Measurements from ENCODE around the gene MEF2D. TPM values are rescaled to one million over a fixed set of nuclear protein-coding genes. Genes with fewer than 3 reads are reported as not detected.

MEF2D gene
- total RNA-seq, 1 experiment from 2014 or later, result 9.8 TPM

DNA sequence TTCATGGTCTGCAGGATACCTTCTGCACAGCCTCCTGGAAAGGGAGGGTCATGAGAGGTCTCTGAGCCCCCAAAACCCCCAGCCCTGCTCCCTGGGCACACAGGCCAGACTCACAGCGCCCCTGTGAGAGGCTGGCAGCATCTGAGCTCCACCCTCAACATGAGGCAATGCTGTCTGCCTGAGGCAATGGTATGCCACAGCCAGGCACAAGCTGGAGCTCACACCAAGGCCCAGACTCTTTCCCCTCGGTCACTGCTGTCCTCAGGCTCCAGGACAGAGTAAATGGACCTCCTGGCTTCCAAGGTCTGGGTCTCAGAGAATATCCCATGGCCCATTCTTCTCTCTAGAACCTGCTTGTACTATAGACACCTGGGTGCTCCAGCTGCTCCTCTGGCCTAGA, 17.2 kb downstream of the MEF2D start:
- DNase-seq (ENCODE audit: low read depth in 1 of 2, low spot score in 2 of 2), result no peak
- Histone ChIP-seq H3K27me3 (replicated peaks) (no peaks in the 10 kb centered on the region), H3K9me3 (replicated peaks) (no peaks in the 10 kb centered on the region), H3K4me3 (no peak overlapping the region), H3K4me1 (replicated peaks) (no peaks in the 10 kb centered on the region), H3K27ac (no peak overlapping the region), H3K36me3 (peaks cover 60% of the 10 kb centered on the region)

DNA sequence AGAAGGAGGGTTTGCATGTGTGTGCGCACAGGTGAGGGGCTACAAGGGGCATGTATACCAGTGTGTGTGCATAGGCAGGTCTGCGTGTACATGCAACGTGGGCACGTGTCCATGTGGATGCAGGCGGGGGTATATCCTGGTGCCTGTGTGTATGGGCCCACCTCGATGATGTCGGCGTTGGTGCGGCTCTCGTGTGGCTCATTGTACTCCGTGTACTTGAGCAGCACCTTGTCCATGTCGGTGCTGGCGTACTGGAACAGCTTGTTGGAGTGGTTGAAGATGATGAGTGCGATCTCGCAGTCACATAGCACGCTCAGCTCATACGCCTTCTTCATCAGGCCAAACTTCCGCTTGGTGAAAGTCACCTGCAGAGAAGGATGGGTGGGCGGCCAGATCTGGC, 18.3 kb downstream of the MEF2D start:
- peaks cover 3% of the 10 kb centered on the region; the same call in 1 of the 2 replicates for H3K4me1 ChIP-seq (replicated peaks)
- H3K4me3 ChIP-seq, result no peak overlapping the region
- DNase-seq (ENCODE audit: low read depth in 1 of 2, low spot score in 2 of 2), result no peak
- no peak overlapping the region for H3K27ac ChIP-seq
- H3K9me3 ChIP-seq (replicated peaks), result no peaks in the 10 kb centered on the region
- H3K27me3 ChIP-seq (replicated peaks), result no peaks in the 10 kb centered on the region
- H3K36me3 ChIP-seq, result peaks cover 65% of the 10 kb centered on the region

DNA sequence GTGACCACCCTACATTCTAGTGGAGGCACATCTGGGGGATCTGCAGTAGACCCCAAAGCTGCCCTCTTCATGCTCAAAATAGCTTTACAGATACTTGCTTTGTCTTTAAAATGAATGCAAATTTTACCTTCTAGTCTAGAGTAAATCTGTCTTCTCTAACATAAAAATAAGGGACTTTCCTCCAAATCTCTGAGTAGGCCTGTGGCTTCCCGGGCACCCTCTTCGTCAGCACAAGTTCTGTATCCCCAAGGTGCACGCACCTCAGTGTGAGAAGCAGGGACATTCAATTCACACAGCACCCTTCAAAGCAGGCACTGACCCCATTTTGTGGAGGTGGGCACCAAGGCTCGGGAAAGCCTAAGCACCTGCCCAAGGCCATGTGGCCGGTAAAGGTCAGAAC, 19.0 kb downstream of the MEF2D start:
- no peak overlapping the region for H3K4me3 ChIP-seq
- H3K4me1 ChIP-seq (replicated peaks), result peaks cover 3% of the 10 kb centered on the region; the same call in 1 of the 2 replicates
- H3K27me3 ChIP-seq (replicated peaks), result no peaks in the 10 kb centered on the region
- peaks cover 73% of the 10 kb centered on the region for H3K36me3 ChIP-seq
- H3K27ac ChIP-seq, result no peak overlapping the region
- DNase-seq (ENCODE audit: low read depth in 1 of 2, low spot score in 2 of 2), result no peak
- no peaks in the 10 kb centered on the region for H3K9me3 ChIP-seq (replicated peaks)

DNA sequence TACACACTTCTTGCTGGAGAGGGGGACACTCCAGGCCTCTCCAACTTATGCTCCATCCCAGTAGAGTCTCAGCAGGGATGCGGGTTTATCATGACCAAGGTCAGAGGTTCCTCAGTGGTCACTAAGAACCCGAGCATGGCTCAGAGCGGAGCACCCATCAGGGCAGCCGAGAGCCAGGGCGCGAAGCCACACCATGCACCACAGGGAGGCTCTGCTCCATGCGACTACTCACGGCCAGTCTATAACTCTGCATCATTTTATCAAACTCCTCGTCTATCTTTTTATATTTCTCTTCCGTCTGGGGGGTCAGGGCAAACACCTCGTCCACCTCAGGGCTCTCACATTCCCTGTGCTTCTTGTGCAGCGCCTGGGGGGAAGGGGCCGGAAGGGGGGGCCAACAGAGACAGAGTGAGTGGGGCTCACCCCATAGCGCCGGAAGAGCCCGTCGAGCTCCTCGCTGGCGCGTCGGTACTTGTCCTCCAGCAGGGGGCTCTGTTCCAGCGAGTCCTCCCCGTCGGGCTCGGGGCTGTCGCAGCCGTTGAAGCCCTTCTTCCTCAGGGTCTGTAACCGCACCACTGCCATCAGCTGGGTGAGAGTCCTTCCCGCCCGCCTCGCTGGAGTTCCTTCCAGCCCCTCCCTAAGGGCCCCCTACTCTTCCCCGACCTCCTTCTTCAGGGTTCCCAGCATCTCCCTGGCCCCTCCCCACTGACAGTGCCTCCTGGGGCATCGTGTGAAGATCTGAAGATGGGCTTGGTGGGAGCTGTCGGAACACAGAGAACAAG, 20.0 kb downstream of the MEF2D start:
- Histone ChIP-seq H3K36me3 (peaks cover 82% of the 10 kb centered on the region), H3K27ac (no peak overlapping the region), H3K27me3 (replicated peaks) (no peaks in the 10 kb centered on the region), H3K4me3 (no peak overlapping the region), H3K4me1 (replicated peaks) (peaks cover 3% of the 10 kb centered on the region; the same call in 1 of the 2 replicates), H3K9me3 (replicated peaks) (no peaks in the 10 kb centered on the region)
- no peak for DNase-seq (ENCODE audit: low read depth in 1 of 2, low spot score in 2 of 2)

DNA sequence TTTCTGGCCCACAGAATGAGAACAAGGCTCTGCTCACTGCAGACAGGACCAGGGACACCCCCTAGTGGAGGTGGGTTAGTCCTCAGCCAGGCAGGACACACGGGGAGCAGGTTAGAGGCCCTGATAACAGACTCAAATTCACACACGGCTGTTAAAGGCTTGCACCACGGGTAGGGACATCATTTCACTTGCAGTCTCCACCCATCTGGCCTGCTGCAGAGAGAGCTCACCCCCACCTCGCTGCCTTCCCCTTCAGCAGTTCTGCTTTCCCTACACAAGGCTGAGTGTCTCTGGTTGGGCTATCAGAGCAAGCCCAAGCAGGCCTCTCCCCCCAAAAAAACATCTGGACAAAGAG, 20.6 kb downstream of the MEF2D start:
- Histone ChIP-seq H3K36me3 (peaks cover 88% of the 10 kb centered on the region), H3K27ac (no peak overlapping the region), H3K4me3 (no peak overlapping the region), H3K27me3 (replicated peaks) (no peaks in the 10 kb centered on the region), H3K4me1 (replicated peaks) (peaks cover 3% of the 10 kb centered on the region; the same call in 1 of the 2 replicates), H3K9me3 (replicated peaks) (no peaks in the 10 kb centered on the region)
- DNase-seq (ENCODE audit: low read depth in 1 of 2, low spot score in 2 of 2), result no peak

DNA sequence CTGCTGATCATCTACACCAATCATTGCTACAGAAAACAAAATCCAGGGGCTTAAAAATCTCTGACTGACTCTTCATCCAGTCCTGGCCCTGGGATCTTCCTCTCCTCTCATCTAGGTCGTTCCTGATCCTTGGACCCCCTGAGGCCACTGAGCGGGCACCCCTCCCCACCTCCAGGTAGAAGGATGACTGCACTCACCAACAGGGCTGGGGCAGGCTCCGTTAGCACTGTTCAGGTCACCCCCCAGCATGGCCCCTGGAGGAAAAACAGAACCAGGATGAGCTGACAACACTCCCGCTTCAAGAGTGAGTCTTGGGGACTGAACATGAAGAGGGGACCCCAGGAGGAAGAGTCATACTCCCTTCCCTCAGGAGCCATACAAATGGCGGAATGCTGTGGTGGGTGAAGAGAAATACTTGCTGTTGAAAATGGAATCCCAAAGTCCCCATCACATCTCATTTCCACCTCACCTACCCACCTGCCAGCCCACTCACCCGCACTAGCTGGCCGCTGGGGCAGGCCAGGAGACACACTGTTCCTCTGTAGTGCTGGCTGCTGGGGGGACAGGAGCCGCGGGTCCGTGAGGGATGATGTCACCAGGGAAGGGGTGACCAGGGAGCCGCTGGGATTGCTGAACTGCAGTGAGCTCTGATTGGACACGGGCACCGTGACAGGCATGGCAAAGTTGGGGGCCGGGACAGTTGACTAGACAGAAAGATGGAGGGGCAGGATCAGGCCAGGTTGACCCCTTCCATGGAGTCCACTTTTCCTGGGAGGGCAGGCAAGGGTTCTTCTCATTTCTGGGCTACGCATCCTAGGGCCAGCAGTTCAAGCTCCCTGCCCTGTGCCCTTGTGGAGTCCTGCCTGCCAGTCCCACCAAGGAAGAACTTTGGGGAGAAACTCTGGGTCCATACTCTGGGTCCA, 21.2 kb downstream of the MEF2D start:
- no peak overlapping the region for H3K27ac ChIP-seq
- no peaks in the 10 kb centered on the region for H3K27me3 ChIP-seq (replicated peaks)
- H3K36me3 ChIP-seq, result peaks cover 94% of the 10 kb centered on the region

DNA sequence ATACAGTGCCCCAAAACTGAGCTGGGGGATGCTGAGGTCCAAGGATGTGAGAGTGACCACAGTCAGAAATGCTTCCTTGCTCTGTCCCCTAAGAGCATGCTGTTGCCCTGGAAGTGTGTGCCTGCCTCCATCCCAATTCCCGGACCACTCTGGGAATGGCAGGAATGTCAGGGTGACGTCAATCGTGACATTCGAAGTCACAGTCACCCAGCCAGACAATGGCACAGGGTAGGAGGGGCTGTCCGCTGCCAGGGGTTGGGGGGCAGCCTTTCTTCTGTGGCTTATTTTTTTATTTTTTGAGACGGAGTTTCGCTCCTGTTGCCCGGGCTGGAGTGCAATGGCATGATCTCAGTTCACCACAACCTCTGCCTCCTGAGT, 22.3 kb downstream of the MEF2D start:
- Histone ChIP-seq H3K9me3 (replicated peaks) (no peaks in the 10 kb centered on the region), H3K27me3 (replicated peaks) (no peaks in the 10 kb centered on the region), H3K36me3 (peaks cover 100% of the 10 kb centered on the region), H3K4me1 (replicated peaks) (peaks cover 3% of the 10 kb centered on the region; the same call in 1 of the 2 replicates), H3K4me3 (no peak overlapping the region), H3K27ac (no peak overlapping the region)
- DNase-seq (ENCODE audit: low read depth in 1 of 2, low spot score in 2 of 2), result no peak

More for the DNA sequence above, 21.2 kb downstream of the MEF2D start:
- Histone ChIP-seq H3K4me1 (replicated peaks) (peaks cover 3% of the 10 kb centered on the region; the same call in 1 of the 2 replicates), H3K9me3 (replicated peaks) (no peaks in the 10 kb centered on the region), H3K4me3 (no peak overlapping the region)
- DNase-seq (ENCODE audit: low read depth in 1 of 2, low spot score in 2 of 2), result no peak

DNA sequence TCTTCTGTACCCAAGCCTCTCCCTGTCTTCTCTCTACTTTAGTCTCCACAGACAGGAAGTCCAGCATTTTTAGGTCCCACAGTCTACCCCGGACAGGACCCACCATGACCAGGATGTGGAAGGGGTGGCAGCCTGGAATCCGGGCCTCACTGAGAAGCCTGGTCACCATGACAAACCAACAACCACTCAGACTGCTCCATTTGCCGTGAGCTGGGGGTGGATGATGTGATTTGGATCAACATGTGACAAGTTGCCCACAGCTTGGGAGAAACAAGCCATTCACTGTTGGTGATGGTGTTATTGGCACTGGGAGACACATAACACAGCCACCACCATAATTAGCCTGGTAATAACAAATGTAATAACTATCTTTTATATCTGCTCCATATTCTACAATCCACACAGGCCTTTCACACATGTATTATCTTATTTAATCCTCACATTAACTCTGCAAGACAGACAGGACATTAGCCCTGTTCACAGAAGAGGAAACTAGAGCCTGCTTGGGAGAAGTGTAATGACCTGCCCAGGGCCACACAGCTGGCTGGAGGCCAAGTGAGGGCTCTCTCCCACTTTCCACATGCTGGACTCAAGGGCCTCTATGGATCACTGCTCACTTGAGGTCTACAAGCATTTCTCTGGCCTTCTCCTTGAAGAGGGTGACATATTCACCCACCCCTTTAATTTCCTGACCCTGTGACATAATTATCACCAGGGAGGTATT, 22.9 kb downstream of the MEF2D start:
- DNase-seq (ENCODE audit: low read depth in 1 of 2, low spot score in 2 of 2), result no peak
- Histone ChIP-seq H3K9me3 (replicated peaks) (no peaks in the 10 kb centered on the region), H3K4me3 (no peak overlapping the region), H3K4me1 (replicated peaks) (peaks cover 3% of the 10 kb centered on the region; the same call in 1 of the 2 replicates), H3K27me3 (replicated peaks) (no peaks in the 10 kb centered on the region), H3K27ac (no peak overlapping the region), H3K36me3 (peaks cover 98% of the 10 kb centered on the region)

DNA sequence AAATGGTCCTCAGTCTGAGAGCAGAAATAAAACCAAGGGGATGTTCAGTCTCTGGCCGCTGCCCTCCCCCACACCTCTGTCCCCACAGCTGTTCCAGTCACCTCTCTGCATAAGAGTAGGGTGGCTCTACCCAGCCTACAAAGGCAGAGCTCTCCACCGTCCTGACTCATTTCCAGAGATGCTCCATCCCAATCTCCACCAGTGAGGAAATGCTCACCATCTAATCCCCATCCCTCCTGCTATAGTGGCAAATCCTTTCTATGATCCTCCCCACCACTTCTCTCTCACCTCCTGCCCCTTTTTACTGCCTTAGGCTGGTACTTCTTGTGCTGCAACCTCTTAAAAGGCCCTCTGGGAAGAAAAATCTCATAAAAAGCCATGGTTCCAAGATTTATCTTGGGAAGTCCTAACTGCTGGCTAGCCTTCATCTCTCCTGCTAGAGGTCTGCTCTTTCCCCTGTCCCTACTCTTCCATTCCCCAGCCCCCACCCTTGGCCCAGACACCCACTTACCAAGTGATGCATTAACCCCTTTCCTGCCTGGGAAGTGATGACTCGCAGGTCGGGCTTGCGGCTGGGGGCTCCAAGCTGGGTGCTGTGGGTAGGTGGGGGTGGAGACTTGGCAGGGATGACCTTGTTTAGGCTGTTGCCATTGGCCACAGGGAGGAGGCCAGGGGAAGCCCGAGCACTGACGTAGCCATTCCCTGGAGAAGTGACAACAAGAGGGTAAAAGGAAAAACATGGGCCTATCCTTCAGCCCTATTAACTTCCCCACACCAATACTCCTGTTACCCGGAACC, 23.9 kb downstream of the MEF2D start:
- H3K9me3 ChIP-seq (replicated peaks), result no peaks in the 10 kb centered on the region
- H3K36me3 ChIP-seq, result peaks cover 94% of the 10 kb centered on the region
- no peak overlapping the region for H3K4me3 ChIP-seq
- H3K27ac ChIP-seq, result no peak overlapping the region
- H3K27me3 ChIP-seq (replicated peaks), result no peaks in the 10 kb centered on the region
- peaks cover 3% of the 10 kb centered on the region; the same call in 1 of the 2 replicates for H3K4me1 ChIP-seq (replicated peaks)
- DNase-seq (ENCODE audit: low read depth in 1 of 2, low spot score in 2 of 2), result peak; percentile 25 to 68

DNA sequence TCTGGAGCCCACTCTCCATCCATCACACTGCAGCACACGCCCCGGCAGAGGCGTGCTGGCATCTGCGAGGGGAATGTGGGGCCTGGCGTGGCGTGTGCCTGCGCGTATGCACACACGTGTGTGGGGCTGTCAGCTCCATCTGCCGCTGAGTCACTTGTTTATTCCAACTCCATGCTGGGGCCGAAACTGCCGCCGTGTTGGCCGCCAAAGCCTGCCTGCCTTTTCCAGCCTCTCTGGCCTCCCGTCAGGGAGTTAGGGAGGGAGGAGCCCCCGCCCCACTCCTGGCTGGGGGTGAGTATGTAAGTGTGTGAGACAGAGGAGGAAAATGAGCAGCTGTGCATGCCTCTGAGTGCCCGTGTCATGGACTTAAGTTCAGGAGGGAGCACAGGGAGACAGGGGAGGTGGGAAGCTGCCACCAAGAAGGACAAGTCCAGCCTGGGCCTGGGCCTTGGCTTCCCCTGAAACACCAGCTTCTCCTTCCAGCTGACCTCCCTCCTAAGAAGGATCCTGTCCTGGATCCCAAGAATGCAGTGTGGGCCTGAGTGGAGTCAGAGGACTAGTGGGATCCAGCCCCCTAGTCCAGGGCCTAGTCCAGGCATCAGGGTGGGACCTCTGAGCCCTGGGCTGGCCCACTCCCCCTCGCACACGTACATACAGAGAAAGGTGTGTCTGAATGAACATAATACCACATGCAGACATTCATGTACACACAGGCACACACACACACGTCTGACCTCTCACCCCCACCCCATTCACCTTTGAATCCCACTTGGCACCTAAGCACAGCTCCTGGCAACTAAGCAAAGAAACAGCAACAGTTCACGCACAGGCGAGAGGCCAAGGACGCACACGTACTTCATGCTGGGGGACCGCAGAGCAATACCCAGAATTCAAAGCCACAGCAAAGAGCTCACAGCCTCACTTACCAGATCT, 24.7 kb downstream of the MEF2D start:
- DNase-seq (ENCODE audit: low read depth in 1 of 2, low spot score in 2 of 2), result no peak
- peaks cover 92% of the 10 kb centered on the region for H3K36me3 ChIP-seq
- peaks cover 3% of the 10 kb centered on the region; the same call in 1 of the 2 replicates for H3K4me1 ChIP-seq (replicated peaks)
- H3K27ac ChIP-seq, result no peak overlapping the region
- no peak overlapping the region for H3K4me3 ChIP-seq
- H3K9me3 ChIP-seq (replicated peaks), result no peaks in the 10 kb centered on the region
- no peaks in the 10 kb centered on the region for H3K27me3 ChIP-seq (replicated peaks)

DNA sequence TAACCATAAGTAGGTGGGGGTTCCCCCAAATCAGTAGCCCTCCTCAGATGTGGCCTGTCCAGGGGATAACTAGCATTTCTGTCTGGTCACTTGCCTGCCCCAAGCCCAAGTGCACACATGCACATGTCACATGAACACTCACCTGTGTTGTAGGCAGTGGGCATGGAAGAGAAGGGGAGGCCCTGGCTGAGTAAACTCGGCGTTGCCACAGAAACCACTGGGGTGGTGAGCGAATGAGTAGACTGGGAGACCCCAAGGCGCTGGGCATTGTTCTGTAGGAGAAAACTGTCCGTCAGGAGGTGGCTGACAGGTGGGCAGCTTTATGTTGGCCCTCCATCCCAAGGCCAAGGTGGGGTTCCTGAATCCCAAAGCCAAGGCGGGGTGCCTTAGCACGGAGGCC, 25.6 kb downstream of the MEF2D start:
- Histone ChIP-seq H3K4me3 (no peak overlapping the region), H3K4me1 (replicated peaks) (peaks cover 3% of the 10 kb centered on the region; the same call in 1 of the 2 replicates), H3K36me3 (peaks cover 84% of the 10 kb centered on the region), H3K27ac (no peak overlapping the region), H3K9me3 (replicated peaks) (no peaks in the 10 kb centered on the region), H3K27me3 (replicated peaks) (no peaks in the 10 kb centered on the region)
- no peak for DNase-seq (ENCODE audit: low read depth in 1 of 2, low spot score in 2 of 2)
